HepG2 (cell line): ENCODE data around the gene LDB3. TPM values are rescaled to one million over a fixed set of nuclear protein-coding genes. Genes with fewer than 3 reads are reported as not detected.

Experiments
- AGO2 ChIP-seq: fragments of 200-400 bp; formaldehyde crosslinking; optimal IDR thresholded peaks from 2 replicates; pipeline ENCODE3; 2017; ENCODE audit warnings: mild to moderate bottlenecking, low read depth, low read length, moderate library complexity
- ARID2 ChIP-seq: sonication (generic); formaldehyde crosslinking; IDR thresholded peaks from 2 replicates; pipeline ENCODE4 v1.8.1; 2022; ENCODE audit warnings: mild to moderate bottlenecking, missing genetic modification reagents, borderline replicate concordance
- CC2D1A ChIP-seq: sonication (generic); formaldehyde crosslinking; IDR thresholded peaks from 2 replicates; pipeline ENCODE4 v1.8.1; 2023; ENCODE audit warnings: mild to moderate bottlenecking, missing genetic modification reagents
- CEBPZ ChIP-seq: IDR thresholded peaks from 2 replicates; pipeline ENCODE4 v1.6.1; 2012; ENCODE audit warnings: low read length, improper control_type of control experiment
- GTF2F1 ChIP-seq: fragments of 150-350 bp; IDR thresholded peaks from 2 replicates; pipeline ENCODE4 v1.6.1; 2014; ENCODE audit warnings: low read length
- HIC2 ChIP-seq: sonication (generic); formaldehyde crosslinking; IDR thresholded peaks from 2 replicates; pipeline ENCODE4 v1.9.0; 2022; ENCODE audit warnings: low read depth, missing genetic modification reagents
- KDM1A ChIP-seq: IDR thresholded peaks from 2 replicates; pipeline ENCODE4 v1.6.1; 2016; ENCODE audit warnings: missing compliant biosample characterization
- NFYB ChIP-seq: sonication (generic); formaldehyde crosslinking; IDR thresholded peaks from 2 replicates; pipeline ENCODE4 v1.4.0; 2020; ENCODE audit warnings: missing genetic modification reagents
- ONECUT2 ChIP-seq: sonication (generic); formaldehyde crosslinking; IDR thresholded peaks from 2 replicates; pipeline ENCODE4 v1.4.0; 2020; ENCODE audit warnings: missing genetic modification reagents
- PLSCR1 ChIP-seq: sonication (generic); formaldehyde crosslinking; IDR thresholded peaks from 2 replicates; pipeline ENCODE4 v1.5.0; 2020; ENCODE audit warnings: missing genetic modification reagents, mild to moderate bottlenecking, borderline replicate concordance
- PRDM15 ChIP-seq: sonication (generic); formaldehyde crosslinking; IDR thresholded peaks from 2 replicates; pipeline ENCODE4 v1.4.0; 2020; ENCODE audit warnings: missing genetic modification reagents
- SALL2 ChIP-seq: sonication (generic); formaldehyde crosslinking; IDR thresholded peaks from 2 replicates; pipeline ENCODE4 v1.8.1; 2023; ENCODE audit warnings: mild to moderate bottlenecking, missing genetic modification reagents, inconsistent platforms
- SETDB1 ChIP-seq: sonication (generic); formaldehyde crosslinking; IDR thresholded peaks from 2 replicates; pipeline ENCODE4 v1.5.1; 2020; ENCODE audit warnings: missing genetic modification reagents, mild to moderate bottlenecking, borderline replicate concordance
- SMYD3 ChIP-seq: sonication (generic); formaldehyde crosslinking; IDR thresholded peaks from 2 replicates; pipeline ENCODE4 v1.8.1; 2023; ENCODE audit warnings: mild to moderate bottlenecking, missing genetic modification reagents
- ZNF530 ChIP-seq: sonication (generic); formaldehyde crosslinking; IDR thresholded peaks from 2 replicates; pipeline ENCODE4 v1.5.0; 2020; ENCODE audit warnings: low read depth, mild to moderate bottlenecking, missing genetic modification reagents
- ZNF556 ChIP-seq: sonication (generic); formaldehyde crosslinking; IDR thresholded peaks from 2 replicates; pipeline ENCODE4 v1.4.0; 2020; ENCODE audit warnings: mild to moderate bottlenecking, missing genetic modification reagents, borderline replicate concordance
- ZNF839 ChIP-seq: sonication (generic); formaldehyde crosslinking; IDR thresholded peaks from 2 replicates; pipeline ENCODE4 v1.4.0; 2020; ENCODE audit warnings: missing genetic modification reagents, mild to moderate bottlenecking, borderline replicate concordance
- polyA plus RNA-seq, 8 experiments: library from polyadenylated mRNA; depleted of rRNA in 3 of 8; stranded (reverse) in 7 of 8; unstranded in 1 of 8; fragments of >200 nt; fragmentation: Illumina TruSeq in 4 of 8; extraction: Trizol in 4 of 8; gene quantifications; 2 replicates each; pipeline versions ENCODE4 v1.2.1 to v1.2.3, GENCODE V29; 2011 to 2016; ENCODE audit warnings: low read depth in 4 of 8, missing spikeins in 1 of 8, mixed read lengths in 1 of 8; ENCODE audit not compliant: insufficient read depth in 1 of 8
- total RNA-seq, 5 experiments: library from RNA; depleted of rRNA; stranded (reverse); fragments of >200 nt; fragmentation: Illumina TruSeq; extraction: Trizol; gene quantifications; 2 replicates each; pipeline ENCODE4 v1.2.3, GENCODE V29; 2016; ENCODE audit warnings: low read depth in 1 of 5

LDB3 gene
- total and polyA plus RNA-seq, 2 of the 13 experiments (the other 11 are each of a cell fraction or from before 2014, with no cell fraction given) = not detected

- TF ChIP-seq PLSCR1 (CRISPR knock-in tag) (no peak), SETDB1 (CRISPR knock-in tag) (no peak), HIC2 (CRISPR knock-in tag) (no peak), GTF2F1 (no peak), PRDM15 (CRISPR knock-in tag) (0 out of 2 replicates have a peak, but pooled peaks have one; percentile 15), CEBPZ (no peak), ZNF839 (CRISPR knock-in tag) (no peak), ZNF530 (CRISPR knock-in tag) (no peak), CC2D1A (CRISPR knock-in tag) (no peak), SMYD3 (CRISPR knock-in tag) (no peak), ZNF556 (CRISPR knock-in tag) (no peak), NFYB (CRISPR knock-in tag) (no peak), ONECUT2 (CRISPR knock-in tag) (no peak), ARID2 (CRISPR knock-in tag) (no peak), SALL2 (CRISPR knock-in tag) (no peak), KDM1A (no peak), AGO2 (peak; percentile 21)
These were observed 89.0 kb downstream of the LDB3 start (continued) for GRCh38 chr10:86757113-86757972.
